ENCODE results near the gene IDH3A.
A peak's percentile ranks its signal among the peaks of the same experiment; 100 is the strongest.

The IDH3A gene

GRCh38 chr15:78149068-78149804 is at the start of gene IDH3A:
Gene IDH3A, plus strand, starts transcription at chr15:78149362. Its CDS starts 42 bp downstream, at chr15:78149404.
- DNase-seq (ENCODE audit: low spot score) = peak; percentile 97

GRCh38 chr15:78100886-78101285 is 48.3 kb upstream of the IDH3A start:
- no peak for DNase-seq (ENCODE audit: low spot score)

- no peak for DNase-seq (ENCODE audit: low spot score)
Measured at GRCh38 chr15:78101423-78102105, 47.6 kb upstream of the IDH3A start.

- no peak for DNase-seq (ENCODE audit: low spot score)
Measured at GRCh38 chr15:78102211-78102610, 47.0 kb upstream of the IDH3A start.

GRCh38 chr15:78102741-78103140 is 46.4 kb upstream of the IDH3A start:
- no peak for DNase-seq (ENCODE audit: low spot score)

- no peak for DNase-seq (ENCODE audit: low spot score)
Measured at GRCh38 chr15:78103406-78104118, 45.6 kb upstream of the IDH3A start.

DNA sequence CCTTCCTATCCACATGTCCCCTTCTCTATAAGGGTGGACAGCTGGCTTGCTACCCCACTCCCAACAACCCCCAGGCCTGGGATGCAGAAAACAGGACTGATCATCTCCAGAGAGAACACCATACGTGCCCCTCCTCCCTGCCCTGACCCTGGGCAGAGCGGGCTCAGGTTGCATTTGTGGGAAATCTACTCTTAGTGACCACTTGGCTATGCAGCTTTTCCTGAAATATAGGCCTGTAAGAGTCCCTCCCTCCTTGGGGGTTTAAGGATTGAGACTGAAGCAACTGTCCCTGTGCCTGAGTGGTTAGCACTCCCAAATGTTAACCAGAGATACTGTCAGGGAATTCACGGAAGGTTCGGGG is 45.1 kb upstream of the IDH3A start:
- DNase-seq (ENCODE audit: low spot score) = no peak

DNA sequence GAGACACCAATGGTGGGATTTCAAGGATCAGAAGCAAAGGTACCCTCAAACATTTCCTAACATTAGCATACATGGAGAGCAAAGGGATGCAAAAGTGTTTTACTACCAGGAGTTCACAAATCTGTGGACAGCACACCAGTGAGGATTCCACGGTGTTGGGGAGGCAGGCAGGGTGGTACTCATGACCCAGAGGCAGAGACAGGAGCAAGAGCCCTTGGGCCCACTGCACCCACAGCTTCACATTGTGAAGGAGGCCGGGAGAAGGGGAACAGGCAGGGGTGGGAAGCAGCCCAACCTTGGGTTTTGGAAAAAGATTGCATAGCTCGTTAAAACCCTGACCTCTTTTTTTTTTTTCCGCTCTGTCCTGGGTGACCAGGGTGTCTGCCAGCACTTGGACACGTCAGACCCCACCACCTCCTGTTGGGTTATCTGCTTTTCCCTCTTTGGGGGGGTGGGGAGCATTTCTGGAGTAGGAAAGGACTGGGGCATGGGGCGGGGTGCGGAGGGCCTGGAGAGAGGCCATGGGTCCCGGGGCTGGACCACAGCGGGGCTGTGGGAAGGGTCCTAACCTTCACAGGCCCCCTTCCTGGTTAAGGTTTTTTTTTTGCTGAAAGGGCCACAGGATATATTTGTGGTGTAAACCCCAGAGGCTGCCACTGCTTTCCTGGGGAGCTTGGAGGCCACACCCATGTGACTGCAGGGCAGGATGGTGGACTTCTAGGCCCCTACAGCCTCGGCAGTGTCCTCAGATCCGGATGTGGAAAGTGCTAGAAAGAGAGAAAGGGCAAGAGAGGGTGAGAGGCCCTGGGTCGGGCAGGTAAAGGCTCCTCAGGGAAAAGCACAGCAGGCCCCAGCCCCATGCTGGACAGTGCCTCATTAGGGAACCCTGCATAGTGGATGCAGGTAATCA is 44.3 kb upstream of the IDH3A start:
- DNase-seq (ENCODE audit: low spot score) = no peak

DNA sequence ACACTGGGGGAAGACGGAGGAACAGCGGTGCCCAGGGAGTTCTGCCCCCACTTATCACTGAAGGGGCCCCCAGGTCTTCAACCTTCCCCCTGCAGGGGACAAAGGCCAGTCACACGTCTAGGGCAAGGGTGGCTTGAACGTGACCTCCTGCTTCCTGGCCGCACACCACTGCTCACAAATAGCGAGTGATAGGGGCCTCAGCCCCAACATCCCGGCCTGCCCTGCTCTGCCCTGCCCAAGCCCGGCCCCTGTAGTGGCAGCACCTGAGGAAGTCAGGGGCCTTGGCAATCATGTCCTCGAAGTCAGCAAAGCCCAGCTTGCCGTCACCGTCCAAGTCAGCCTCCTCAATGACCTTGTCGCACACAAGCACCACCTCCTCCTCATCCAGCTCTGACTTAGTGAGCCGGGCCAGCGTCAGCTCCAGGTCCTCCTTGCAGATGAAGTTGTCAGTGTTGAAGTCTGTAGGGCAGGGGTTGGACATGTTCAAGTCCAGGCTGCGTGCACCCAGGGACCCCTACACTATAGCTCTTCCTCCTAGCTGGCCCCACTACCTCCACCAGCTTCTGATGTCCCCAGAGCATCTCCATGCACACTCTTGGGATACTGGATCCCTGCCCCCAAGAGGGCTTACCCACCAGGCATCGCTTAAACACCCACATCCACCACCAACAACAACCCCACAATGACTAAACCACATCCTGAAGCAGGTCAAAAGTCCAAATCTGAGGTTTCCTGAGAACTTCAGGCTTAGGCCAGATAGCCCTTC is 43.5 kb upstream of the IDH3A start:
- no peak for DNase-seq (ENCODE audit: low spot score)

- no peak for DNase-seq (ENCODE audit: low spot score)
Measured at GRCh38 chr15:78107471-78107870, 41.7 kb upstream of the IDH3A start.

GRCh38 chr15:78108300-78109084 is 40.7 kb upstream of the IDH3A start:
- DNase-seq (ENCODE audit: low spot score) = peak; percentile 83

DNA sequence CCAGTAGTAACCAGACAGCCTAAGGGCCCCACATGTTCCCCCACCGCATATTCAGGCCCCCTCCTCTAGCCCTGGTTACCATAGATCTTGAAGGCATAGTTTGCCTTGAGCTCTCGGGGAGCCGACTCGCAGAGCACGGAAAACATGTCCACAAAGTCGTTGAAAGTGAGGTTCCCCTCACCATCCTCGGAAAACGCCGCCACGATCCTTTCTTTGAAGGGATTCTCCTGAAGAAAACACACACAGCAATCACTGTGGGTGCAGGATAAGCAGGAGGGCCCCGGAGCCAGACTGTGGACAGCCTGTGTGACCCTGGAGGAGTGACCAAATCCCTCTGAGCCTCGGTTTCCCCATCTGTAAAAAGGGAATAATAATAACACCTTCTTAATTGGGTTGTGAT is 40.0 kb upstream of the IDH3A start:
- no peak for DNase-seq (ENCODE audit: low spot score)

DNA sequence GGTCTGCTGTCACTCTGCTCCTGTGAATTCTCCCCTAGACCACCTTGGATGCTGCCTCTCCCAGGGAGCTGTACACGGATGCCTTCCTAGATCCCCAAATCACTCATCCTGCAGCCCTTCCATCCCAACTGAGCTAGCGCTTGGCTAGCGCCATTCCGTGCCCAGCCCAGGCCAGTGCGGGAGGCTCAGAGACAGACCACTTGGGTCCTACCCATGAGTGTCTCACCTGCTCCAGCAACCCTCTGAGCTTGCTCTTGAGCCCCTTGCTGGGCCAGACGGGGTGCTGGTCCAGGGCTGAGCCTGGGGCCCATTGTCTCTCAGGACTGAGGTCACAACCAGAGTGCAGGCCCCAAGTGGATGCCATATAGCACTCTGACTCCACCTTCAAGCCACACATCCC is 39.1 kb upstream of the IDH3A start:
- no peak for DNase-seq (ENCODE audit: low spot score)

DNA sequence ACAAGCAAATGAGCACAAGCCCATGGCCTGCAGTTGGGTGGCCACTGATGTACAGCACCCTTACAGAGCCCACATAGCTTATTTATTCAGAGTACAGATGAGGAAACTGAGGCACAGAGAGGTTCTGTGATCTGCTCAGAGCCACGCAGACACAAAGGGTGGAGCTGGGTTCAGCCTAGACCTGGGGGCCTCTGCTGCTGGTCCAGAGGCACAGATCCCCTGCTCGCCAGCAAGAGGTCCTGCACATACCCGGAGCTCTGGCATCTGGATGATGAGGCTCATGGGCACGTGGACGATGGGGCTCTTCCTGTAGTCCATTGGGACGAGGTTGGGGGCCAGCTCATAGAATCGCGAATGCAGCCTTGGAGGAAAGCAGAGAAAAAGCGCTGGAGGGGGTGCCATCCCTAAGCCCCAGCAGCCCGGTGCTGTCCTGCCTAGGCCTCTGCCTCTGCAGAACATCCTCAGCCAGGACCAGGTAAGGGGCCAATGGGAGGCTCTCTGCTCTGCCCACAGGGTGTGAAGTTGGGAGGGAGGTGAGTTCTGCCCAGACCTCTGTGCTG is 38.2 kb upstream of the IDH3A start:
- DNase-seq (ENCODE audit: low spot score) = no peak

- no peak for DNase-seq (ENCODE audit: low spot score)
Measured at GRCh38 chr15:78111788-78112187, 37.4 kb upstream of the IDH3A start.

DNA sequence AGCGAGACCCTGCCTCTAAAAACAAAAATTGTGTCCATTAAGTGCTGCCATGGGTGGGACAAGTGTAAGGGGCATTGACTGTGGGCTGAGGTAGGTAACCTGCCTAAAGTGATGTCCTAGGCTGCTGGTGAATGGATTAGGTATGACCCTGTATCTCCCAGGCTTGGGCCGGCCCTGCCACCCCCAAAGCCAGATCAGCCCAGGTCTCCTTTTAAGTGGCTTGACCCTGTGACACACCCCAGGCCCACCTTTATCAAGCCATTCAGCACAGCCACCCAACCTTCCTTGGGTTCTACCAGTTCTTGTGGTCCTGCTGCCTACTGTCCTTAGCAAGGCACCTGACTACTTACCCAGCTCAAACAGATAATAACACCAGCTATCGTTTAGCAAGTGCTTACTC is 36.6 kb upstream of the IDH3A start:
- no peak for DNase-seq (ENCODE audit: low spot score)

- DNase-seq (ENCODE audit: low spot score) = no peak
Measured at GRCh38 chr15:78120523-78120922, 28.6 kb upstream of the IDH3A start.

GRCh38 chr15:78125267-78125666 is 23.9 kb upstream of the IDH3A start:
- no peak for DNase-seq (ENCODE audit: low spot score)

DNA sequence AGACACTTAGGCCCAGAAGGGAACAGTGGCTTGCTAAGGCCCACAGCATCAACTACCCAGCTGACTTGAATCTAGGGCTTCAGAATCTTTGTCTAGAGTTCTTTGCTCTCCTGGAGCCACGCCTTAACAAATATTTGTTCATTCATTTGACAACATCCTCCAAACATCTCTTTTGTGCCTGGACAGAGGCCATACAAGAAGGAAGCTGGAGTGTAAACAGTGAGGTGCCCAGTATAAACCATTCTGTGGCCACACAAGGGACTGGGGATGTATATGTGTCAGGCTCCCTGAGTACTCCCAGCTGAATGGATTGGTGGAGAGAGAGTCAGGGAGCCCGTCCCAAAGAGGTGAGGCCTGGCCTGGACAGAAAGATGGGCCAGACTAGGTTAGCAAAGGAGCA is 21.3 kb upstream of the IDH3A start:
- no peak for DNase-seq (ENCODE audit: low spot score)

GRCh38 chr15:78129077-78129750 is 19.9 kb upstream of the IDH3A start:
- no peak for DNase-seq (ENCODE audit: low spot score)
